HEK293 (cell line): ENCODE results near the gene RCAN2.

Experiments
- ZBTB8A ChIP-seq: fragments of 450-650 bp; formaldehyde crosslinking; IDR thresholded peaks from 2 replicates; pipeline ENCODE4 v1.5.1; 2016; ENCODE audit warnings: missing biosample characterization, missing genetic modification characterization
- ZFP3 ChIP-seq: fragments of 450-650 bp; formaldehyde crosslinking; IDR thresholded peaks from 2 replicates; pipeline ENCODE4 v1.5.1; 2016; ENCODE audit warnings: low read depth, missing biosample characterization, missing genetic modification characterization
- ZNF37A ChIP-seq: fragments of 450-650 bp; IDR thresholded peaks from 2 replicates; pipeline ENCODE4 v1.5.1; 2018; ENCODE audit warnings: missing biosample characterization, missing genetic modification characterization
- ZNF530 ChIP-seq: fragments of 450-650 bp; formaldehyde crosslinking; IDR thresholded peaks from 2 replicates; pipeline ENCODE4 v1.5.1; 2016; ENCODE audit warnings: low read depth, missing biosample characterization, missing genetic modification characterization
- TF ChIP-seq, protein P1 (sequence below): fragments of 450-650 bp; formaldehyde crosslinking; IDR thresholded peaks from 2 replicates; pipeline ENCODE4 v1.5.1; 2016; ENCODE audit warnings: missing biosample characterization, missing genetic modification characterization
- TF ChIP-seq, protein P2 (sequence below): fragments of 450-650 bp; formaldehyde crosslinking; IDR thresholded peaks from 2 replicates; pipeline ENCODE4 v1.5.1; 2016; ENCODE audit warnings: missing biosample characterization, missing genetic modification characterization
- TF ChIP-seq, protein P3 (sequence below): fragments of 450-650 bp; formaldehyde crosslinking; IDR thresholded peaks from 2 replicates; pipeline ENCODE4 v1.5.1; 2016; ENCODE audit warnings: missing biosample characterization, missing genetic modification characterization, low read depth

DNA sequence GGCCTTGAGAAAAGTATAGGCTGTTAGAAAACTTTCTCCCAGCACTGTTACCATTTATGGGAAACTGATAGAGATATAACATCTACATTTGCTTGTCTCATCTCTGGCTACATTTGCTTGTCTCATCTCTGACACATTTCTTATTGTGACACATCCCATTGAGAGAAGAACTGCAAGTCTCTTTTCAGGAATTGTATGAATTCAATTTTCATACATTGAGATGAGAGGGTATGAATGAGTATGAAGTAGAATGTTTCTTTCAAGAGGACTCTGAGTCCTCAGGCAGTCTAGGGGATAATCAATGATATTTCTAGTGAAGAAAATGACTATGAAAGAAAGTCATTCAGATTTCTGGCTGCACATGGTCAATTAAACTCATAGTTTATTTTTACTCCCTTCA, 282.9 kb downstream of the RCAN2 start:
- TF ChIP-seq, protein P1, sequence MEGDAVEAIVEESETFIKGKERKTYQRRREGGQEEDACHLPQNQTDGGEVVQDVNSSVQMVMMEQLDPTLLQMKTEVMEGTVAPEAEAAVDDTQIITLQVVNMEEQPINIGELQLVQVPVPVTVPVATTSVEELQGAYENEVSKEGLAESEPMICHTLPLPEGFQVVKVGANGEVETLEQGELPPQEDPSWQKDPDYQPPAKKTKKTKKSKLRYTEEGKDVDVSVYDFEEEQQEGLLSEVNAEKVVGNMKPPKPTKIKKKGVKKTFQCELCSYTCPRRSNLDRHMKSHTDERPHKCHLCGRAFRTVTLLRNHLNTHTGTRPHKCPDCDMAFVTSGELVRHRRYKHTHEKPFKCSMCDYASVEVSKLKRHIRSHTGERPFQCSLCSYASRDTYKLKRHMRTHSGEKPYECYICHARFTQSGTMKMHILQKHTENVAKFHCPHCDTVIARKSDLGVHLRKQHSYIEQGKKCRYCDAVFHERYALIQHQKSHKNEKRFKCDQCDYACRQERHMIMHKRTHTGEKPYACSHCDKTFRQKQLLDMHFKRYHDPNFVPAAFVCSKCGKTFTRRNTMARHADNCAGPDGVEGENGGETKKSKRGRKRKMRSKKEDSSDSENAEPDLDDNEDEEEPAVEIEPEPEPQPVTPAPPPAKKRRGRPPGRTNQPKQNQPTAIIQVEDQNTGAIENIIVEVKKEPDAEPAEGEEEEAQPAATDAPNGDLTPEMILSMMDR (tag by site-specific recombination): no peak
- TF ChIP-seq, protein P2, sequence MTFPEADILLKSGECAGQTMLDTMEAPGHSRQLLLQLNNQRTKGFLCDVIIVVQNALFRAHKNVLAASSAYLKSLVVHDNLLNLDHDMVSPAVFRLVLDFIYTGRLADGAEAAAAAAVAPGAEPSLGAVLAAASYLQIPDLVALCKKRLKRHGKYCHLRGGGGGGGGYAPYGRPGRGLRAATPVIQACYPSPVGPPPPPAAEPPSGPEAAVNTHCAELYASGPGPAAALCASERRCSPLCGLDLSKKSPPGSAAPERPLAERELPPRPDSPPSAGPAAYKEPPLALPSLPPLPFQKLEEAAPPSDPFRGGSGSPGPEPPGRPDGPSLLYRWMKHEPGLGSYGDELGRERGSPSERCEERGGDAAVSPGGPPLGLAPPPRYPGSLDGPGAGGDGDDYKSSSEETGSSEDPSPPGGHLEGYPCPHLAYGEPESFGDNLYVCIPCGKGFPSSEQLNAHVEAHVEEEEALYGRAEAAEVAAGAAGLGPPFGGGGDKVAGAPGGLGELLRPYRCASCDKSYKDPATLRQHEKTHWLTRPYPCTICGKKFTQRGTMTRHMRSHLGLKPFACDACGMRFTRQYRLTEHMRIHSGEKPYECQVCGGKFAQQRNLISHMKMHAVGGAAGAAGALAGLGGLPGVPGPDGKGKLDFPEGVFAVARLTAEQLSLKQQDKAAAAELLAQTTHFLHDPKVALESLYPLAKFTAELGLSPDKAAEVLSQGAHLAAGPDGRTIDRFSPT (tag by site-specific recombination): no peak
- no peak for TF ChIP-seq ZBTB8A (tag by site-specific recombination)
- TF ChIP-seq ZFP3 (tag by site-specific recombination): no peak
- no peak for TF ChIP-seq ZNF37A (tag by site-specific recombination)
- TF ChIP-seq, protein P3, sequence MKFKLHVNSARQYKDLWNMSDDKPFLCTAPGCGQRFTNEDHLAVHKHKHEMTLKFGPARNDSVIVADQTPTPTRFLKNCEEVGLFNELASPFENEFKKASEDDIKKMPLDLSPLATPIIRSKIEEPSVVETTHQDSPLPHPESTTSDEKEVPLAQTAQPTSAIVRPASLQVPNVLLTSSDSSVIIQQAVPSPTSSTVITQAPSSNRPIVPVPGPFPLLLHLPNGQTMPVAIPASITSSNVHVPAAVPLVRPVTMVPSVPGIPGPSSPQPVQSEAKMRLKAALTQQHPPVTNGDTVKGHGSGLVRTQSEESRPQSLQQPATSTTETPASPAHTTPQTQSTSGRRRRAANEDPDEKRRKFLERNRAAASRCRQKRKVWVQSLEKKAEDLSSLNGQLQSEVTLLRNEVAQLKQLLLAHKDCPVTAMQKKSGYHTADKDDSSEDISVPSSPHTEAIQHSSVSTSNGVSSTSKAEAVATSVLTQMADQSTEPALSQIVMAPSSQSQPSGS (tag by site-specific recombination): no peak
- TF ChIP-seq ZNF530 (tag by site-specific recombination): no peak
